IMR-90 (cell line): Measurements from ENCODE around the gene FBXL13. TPM values are rescaled to one million over a fixed set of nuclear protein-coding genes. Genes with fewer than 3 reads are reported as not detected.
"Not testable (repeated sequence)": the region's sequence is repeated elsewhere in the genome, so short reads cannot be mapped to it uniquely, and the experiment has no call there.

Experiments
- ATAC-seq: fragments of 200-7000 bp; cut with Tn5 transposase; 2 replicates; pipeline ENCODE4 v1.9.1; 2020; ENCODE audit warnings: low read depth, mild to moderate bottlenecking, moderate library complexity
- BruUV-seq: library from RNA; stranded (reverse); fragments of 400-500 nt; replicated peaks from 2 replicates; lab custom pipeline; 2021; lab: Mats Ljungman, UMichigan
- CTCF ChIA-PET: fragments of 300-600 bp; formaldehyde crosslinking; extraction: SDS; loops from one replicate; lab custom pipeline; 2021; ENCODE audit warnings: antibody characterized with exemption; lab: Yijun Ruan, JAX
- POLR2A ChIA-PET: fragments of 300-600 bp; sonication (Branson Sonifier 250); formaldehyde crosslinking; loops from one replicate; lab custom pipeline; 2022; ENCODE audit warnings: antibody characterized with exemption; ENCODE audit not compliant: unreplicated experiment; lab: Charles Lee
- DNase-seq: peaks from one replicate; pipeline ENCODE4 v3.0.0; 2013
- H2AFZ ChIP-seq: replicated peaks from 2 replicates; pipeline ENCODE3; 2013; ENCODE audit warnings: low read length, mild to moderate bottlenecking; ENCODE audit not compliant: poor library complexity
- H2AK5ac ChIP-seq: 2 replicates; pipeline ENCODE4 v1.6.1; 2013; ENCODE audit warnings: low read depth, low read length, inconsistent platforms
- H2AK9ac ChIP-seq: replicated peaks from 2 replicates; pipeline ENCODE3; 2013; ENCODE audit warnings: mild to moderate bottlenecking, low read depth, low read length, moderate library complexity; ENCODE audit not compliant: poor library complexity
- H2BK120ac ChIP-seq: 2 replicates; pipeline ENCODE4 v1.6.1; 2013; ENCODE audit warnings: low read depth, low read length, inconsistent platforms
- H2BK15ac ChIP-seq: 3 replicates; pipeline ENCODE4 v1.6.1; 2013; ENCODE audit warnings: low read depth, low read length, inconsistent platforms
- H2BK20ac ChIP-seq: 2 replicates; pipeline ENCODE4 v1.6.1; 2013; ENCODE audit warnings: low read depth, mild to moderate bottlenecking, inconsistent platforms, low read length, moderate library complexity
- H2BK5ac ChIP-seq: 2 replicates; pipeline ENCODE4 v1.6.1; 2013; ENCODE audit warnings: mild to moderate bottlenecking, low read depth, low read length, inconsistent platforms; ENCODE audit not compliant: poor library complexity, severe bottlenecking
- H3K14ac ChIP-seq: replicated peaks from 2 replicates; pipeline ENCODE4 v1.6.1; 2013; ENCODE audit warnings: low read depth, low read length, inconsistent platforms
- H3K18ac ChIP-seq: 2 replicates; pipeline ENCODE4 v1.6.1; 2013; ENCODE audit warnings: low read depth, low read length, control low read depth
- H3K23ac ChIP-seq: 2 replicates; pipeline ENCODE4 v1.6.1; 2013; ENCODE audit warnings: low read depth, low read length, inconsistent platforms
- H3K27ac ChIP-seq: 2 replicates; pipeline ENCODE4 v1.5.1; 2013; ENCODE audit warnings: mild to moderate bottlenecking, control low read depth, low read length; ENCODE audit not compliant: insufficient read depth
- H3K27me3 ChIP-seq: 2 replicates; pipeline ENCODE4 v1.6.1; 2013; ENCODE audit warnings: low read length; ENCODE audit not compliant: control insufficient read depth, insufficient read depth
- H3K36me3 ChIP-seq: 2 replicates; pipeline ENCODE4 v1.6.1; 2013; ENCODE audit warnings: low read length, mixed read lengths; ENCODE audit not compliant: control insufficient read depth, insufficient read depth
- H3K4ac ChIP-seq: 2 replicates; pipeline ENCODE4 v1.6.1; 2013; ENCODE audit warnings: low read depth, low read length, inconsistent platforms
- H3K4me1 ChIP-seq: 2 replicates; pipeline ENCODE4 v1.6.1; 2013; ENCODE audit warnings: low read length, mixed read lengths; ENCODE audit not compliant: control insufficient read depth, insufficient read depth
- H3K4me2 ChIP-seq: 2 replicates; pipeline ENCODE4 v1.6.1; 2013; ENCODE audit warnings: low read depth, mild to moderate bottlenecking, control low read depth, low read length, moderate library complexity
- H3K4me3 ChIP-seq: 2 replicates; pipeline ENCODE4 v1.5.1; 2013; ENCODE audit warnings: low read depth, mild to moderate bottlenecking, control low read depth, low read length, moderate library complexity; ENCODE audit not compliant: insufficient read depth
- H3K56ac ChIP-seq: 2 replicates; pipeline ENCODE4 v1.6.1; 2013; ENCODE audit warnings: low read length, inconsistent platforms; ENCODE audit not compliant: insufficient read depth; ENCODE audit errors: extremely low read depth
- H3K79me1 ChIP-seq, 2 experiments: 2 replicates each; pipeline ENCODE4 v1.6.1; 2013; ENCODE audit warnings: low read length in 2 of 2, inconsistent platforms in 1 of 2, low read depth in 1 of 2
- H3K9ac ChIP-seq: 2 replicates; pipeline ENCODE4 v1.6.1; 2013; ENCODE audit warnings: low read depth, low read length, control low read depth
- H3K9me1 ChIP-seq: 2 replicates; pipeline ENCODE4 v1.6.1; 2013; ENCODE audit warnings: low read length, inconsistent platforms; ENCODE audit not compliant: insufficient read depth
- H3K9me3 ChIP-seq: 2 replicates; pipeline ENCODE4 v1.6.1; 2013; ENCODE audit warnings: low read length; ENCODE audit not compliant: control insufficient read depth, insufficient read depth
- H4K20me1 ChIP-seq: 2 replicates; pipeline ENCODE4 v1.6.1; 2013; ENCODE audit warnings: low read length, inconsistent platforms; ENCODE audit not compliant: insufficient read depth
- H4K5ac ChIP-seq: 2 replicates; pipeline ENCODE4 v1.6.1; 2013; ENCODE audit warnings: mild to moderate bottlenecking, low read depth, low read length, control low read depth
- H4K8ac ChIP-seq, 2 experiments: 2 replicates each; pipeline ENCODE4 v1.6.1; 2013; ENCODE audit warnings: low read depth in 2 of 2, low read length in 2 of 2, control low read depth in 1 of 2, inconsistent platforms in 1 of 2
- H4K91ac ChIP-seq: 2 replicates; pipeline ENCODE4 v1.6.1; 2013; ENCODE audit warnings: low read depth, low read length, inconsistent platforms; ENCODE audit not compliant: insufficient read depth
- WGBS, 2 experiments: methylation state at CpG; one replicate each; pipeline versions ENCODE4 v1.1.5 to v1.1.7; 2013; ENCODE audit warnings: missing lambda C conversion rate in 2 of 2; ENCODE audit not compliant: insufficient read length in 1 of 2; ENCODE audit errors: extremely low coverage in 2 of 2; 5-methylcytosine and 5-hydroxymethylcytosine counted together
- dilution Hi-C: fragments of 300-500 bp; cut with HindIII; formaldehyde crosslinking; loops from one replicate; pipeline ENCODE4 v1.14.3; 2018; ENCODE audit warnings: low sequenced_read_pairs; ENCODE audit not compliant: unreplicated experiment
- in situ Hi-C: fragments of 300-500 bp; cut with MboI; formaldehyde crosslinking; loops from 3 replicates; pipeline ENCODE4 v1.14.3; 2019; ENCODE audit warnings: low sequenced_read_pairs, inconsistent platforms, mixed read lengths
- intact Hi-C: fragments of 100-400 bp; cut with micrococcal nuclease; formaldehyde crosslinking; loops from 2 replicates; pipeline ENCODE4 v1.10.0; 2022
- polyA plus RNA-seq, 3 experiments: library from polyadenylated mRNA; depleted of rRNA; stranded (reverse); fragments of >200 nt; gene quantifications; 2 replicates each; pipeline ENCODE4 v1.2.3, GENCODE V29; 2012; ENCODE audit warnings: low replicate concordance in 1 of 3
- total RNA-seq: library from RNA; depleted of rRNA; stranded (reverse); fragments of >200 nt; gene quantifications from 2 replicates; pipeline ENCODE4 v1.2.3, GENCODE V29; 2012

FBXL13 gene
- total and polyA plus RNA-seq, 2 of the 4 experiments (the other 2 are of a cell fraction) = 0.24 to 0.36 TPM

- H4K8ac ChIP-seq, H3K4me3 ChIP-seq, H3K79me1 ChIP-seq, H3K4ac ChIP-seq, H3K9ac ChIP-seq, intact Hi-C loops, H3K4me2 ChIP-seq, H3K14ac ChIP-seq, H2AK9ac ChIP-seq, CTCF ChIA-PET, H2AK5ac ChIP-seq, H3K18ac ChIP-seq, H2BK120ac ChIP-seq, dilution Hi-C loops, H2BK20ac ChIP-seq, H4K20me1 ChIP-seq, H2BK5ac ChIP-seq, H3K27me3 ChIP-seq, H4K5ac ChIP-seq, H3K56ac ChIP-seq, H3K36me3 ChIP-seq, H3K23ac ChIP-seq, in situ Hi-C loops, H2AFZ ChIP-seq, H3K4me1 ChIP-seq, H2BK15ac ChIP-seq, BruUV-seq, POLR2A ChIA-PET, H3K9me3 ChIP-seq, H3K9me1 ChIP-seq, H4K91ac ChIP-seq, H3K27ac ChIP-seq: not testable (repeated sequence)
- WGBS, 2 experiments = no CpG with 5 or more reads among the region's 6 CpGs
- DNase-seq = peak; percentile 21
- ATAC-seq = peak; percentile 48
Measured at GRCh38 chr7:102795987-102796595, 278.5 kb downstream of the FBXL13 start.

DNA sequence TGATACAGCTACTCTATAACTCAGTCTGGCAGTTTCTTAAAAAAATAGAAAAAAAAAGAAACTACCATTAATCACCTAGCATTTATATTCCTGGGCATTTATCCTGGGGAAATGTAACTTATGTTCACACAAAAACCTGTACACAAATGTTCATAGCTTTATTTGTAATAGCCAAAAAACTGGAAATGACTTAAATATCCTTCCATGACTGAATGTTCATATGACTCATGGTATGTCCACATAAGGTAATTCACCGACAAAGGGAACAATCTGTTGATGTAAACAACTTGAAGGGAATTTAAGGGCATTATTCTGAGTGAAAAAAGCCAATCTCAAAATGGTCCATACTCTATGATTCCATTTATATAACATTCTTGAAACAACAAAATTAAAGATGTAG, 280.0 kb downstream of the FBXL13 start:
- H4K20me1 ChIP-seq, H3K56ac ChIP-seq, H2BK5ac ChIP-seq, H2AFZ ChIP-seq, H4K8ac ChIP-seq, in situ Hi-C loops, H3K9me1 ChIP-seq, POLR2A ChIA-PET, dilution Hi-C loops, CTCF ChIA-PET, H3K4me3 ChIP-seq, BruUV-seq, H3K4me1 ChIP-seq, H3K4me2 ChIP-seq, H3K27me3 ChIP-seq, H4K91ac ChIP-seq, H3K18ac ChIP-seq, H3K14ac ChIP-seq, H2AK9ac ChIP-seq, H3K4ac ChIP-seq, H3K36me3 ChIP-seq, H3K9me3 ChIP-seq, H3K9ac ChIP-seq, intact Hi-C loops, H2BK20ac ChIP-seq, H3K79me1 ChIP-seq, H2AK5ac ChIP-seq, H3K27ac ChIP-seq, H2BK120ac ChIP-seq, H3K23ac ChIP-seq, H2BK15ac ChIP-seq, H4K5ac ChIP-seq: not testable (repeated sequence)
- peak; percentile 42 for ATAC-seq
- DNase-seq = peak; percentile 60
- WGBS, 2 experiments = no CpG with 5 or more reads among the region's 1 CpG
